ENCODE data around the gene CAND2.

The CAND2 gene

GRCh38 chr3:12822725-12823373 lies 26.4 kb downstream of the CAND2 start:
- no peak for DNase-seq (ENCODE audit: low spot score)
- no peak for TF ChIP-seq CTCF (IDR thresholded peaks at IDR 0.05; ENCODE audit: extremely low read depth, insufficient read depth, missing control alignments)

GRCh38 chr3:12824299-12824698 lies 27.8 kb downstream of the CAND2 start:
- in situ Hi-C loops (cut with MboI; ENCODE audit: low pct_unique_long_range_greater_than_20kb, low sequenced_read_pairs, unreplicated experiment): no loop called here
- DNase-seq (ENCODE audit: low spot score): no peak
- TF ChIP-seq CTCF (IDR thresholded peaks at IDR 0.05; ENCODE audit: extremely low read depth, insufficient read depth, missing control alignments): no peak

More at GRCh38 chr3:12822725-12823373, 26.4 kb downstream of the CAND2 start:
- in situ Hi-C loops (cut with MboI; ENCODE audit: low pct_unique_long_range_greater_than_20kb, low sequenced_read_pairs, unreplicated experiment): no loop called here

- in situ Hi-C loops (cut with MboI; ENCODE audit: low pct_unique_long_range_greater_than_20kb, low sequenced_read_pairs, unreplicated experiment): no loop called here
- DNase-seq (ENCODE audit: low spot score): no peak
- no peak for TF ChIP-seq CTCF (IDR thresholded peaks at IDR 0.05; ENCODE audit: extremely low read depth, insufficient read depth, missing control alignments)
Measured at GRCh38 chr3:12825156-12825555, 28.7 kb downstream of the CAND2 start.

- in situ Hi-C loops (cut with MboI; ENCODE audit: low pct_unique_long_range_greater_than_20kb, low sequenced_read_pairs, unreplicated experiment): no loop called here
- TF ChIP-seq CTCF (IDR thresholded peaks at IDR 0.05; ENCODE audit: extremely low read depth, insufficient read depth, missing control alignments): no peak
- DNase-seq (ENCODE audit: low spot score): no peak
Measured at GRCh38 chr3:12828751-12829150, 32.3 kb downstream of the CAND2 start.

GRCh38 chr3:12829404-12829803 lies 32.9 kb downstream of the CAND2 start:
- no peak for DNase-seq (ENCODE audit: low spot score)
- in situ Hi-C loops (cut with MboI; ENCODE audit: low pct_unique_long_range_greater_than_20kb, low sequenced_read_pairs, unreplicated experiment): no loop called here
- TF ChIP-seq CTCF (IDR thresholded peaks at IDR 0.05; ENCODE audit: extremely low read depth, insufficient read depth, missing control alignments): no peak

GRCh38 chr3:12829886-12830784 lies 33.7 kb downstream of the CAND2 start:
- in situ Hi-C loops (cut with MboI; ENCODE audit: low pct_unique_long_range_greater_than_20kb, low sequenced_read_pairs, unreplicated experiment): no loop called here
- DNase-seq (ENCODE audit: low spot score): no peak
- no peak for TF ChIP-seq CTCF (IDR thresholded peaks at IDR 0.05; ENCODE audit: extremely low read depth, insufficient read depth, missing control alignments)

All from GM13977 (cell line).